ENCODE measurements around the gene DUS2. TPM values are rescaled to one million over a fixed set of nuclear protein-coding genes. Genes with fewer than 3 reads are reported as not detected.

DUS2 gene
- total and polyA plus RNA-seq, 9 of the 15 experiments (the other 6 are each of a cell fraction or from before 2014, with no cell fraction given) = 5.8 to 22.5 (median 20.6) TPM

- TF ChIP-seq ZBTB11 (CRISPR knock-in tag; IDR thresholded peaks at IDR 0.05) (no peak), RFX5 (IDR thresholded peaks at IDR 0.05; ENCODE audit: low read depth, low read length) (no peak), ARNT (IDR thresholded peaks at IDR 0.05) (peak in 1 of 2 experiments; percentile 23; a peak in 1 of 4 replicates), GTF2E2 (tag; IDR thresholded peaks at IDR 0.05) (no peak), EP300 (IDR thresholded peaks at IDR 0.05; ENCODE audit: low read length) (peak; percentile 29; the same call in 1 of the 2 replicates), OTX1 (CRISPR knock-in tag; IDR thresholded peaks at IDR 0.05) (0 out of 2 replicates have a peak, but pooled peaks have one; percentile 60), ESRRB (CRISPR knock-in tag; IDR thresholded peaks at IDR 0.05; ENCODE audit: borderline replicate concordance) (0 out of 2 replicates have a peak, but pooled peaks have one; percentile 61), PHF21A (IDR thresholded peaks at IDR 0.05; ENCODE audit: borderline replicate concordance, low read depth) (peak; percentile 33; the same call in 1 of the 2 replicates), CBX1 (IDR thresholded peaks at IDR 0.05; ENCODE audit: low read depth) (peak; percentile 21; the same call in 1 of the 2 replicates), SMARCA5 (IDR thresholded peaks at IDR 0.05) (no peak), ZNF644 (tag; IDR thresholded peaks at IDR 0.05; ENCODE audit: low read depth) (peak; percentile 59; the same call in 1 of the 2 replicates), CHD4 (IDR thresholded peaks at IDR 0.05; ENCODE audit: insufficient read depth, insufficient replicate concordance, low read depth, low read length, poor library complexity, severe bottlenecking) (no peak), ZNF780A (CRISPR knock-in tag; IDR thresholded peaks at IDR 0.05) (no peak), ZFP36 (IDR thresholded peaks at IDR 0.05; ENCODE audit: low read depth, low read length, partially characterized antibody) (no peak), FOS (IDR thresholded peaks at IDR 0.05; ENCODE audit: extremely low read depth, insufficient read length) (no peak), HLTF (IDR thresholded peaks at IDR 0.05) (peak; percentile 86; the same call in 1 of the 2 replicates)
- TF ChIP-seq, protein P1, sequence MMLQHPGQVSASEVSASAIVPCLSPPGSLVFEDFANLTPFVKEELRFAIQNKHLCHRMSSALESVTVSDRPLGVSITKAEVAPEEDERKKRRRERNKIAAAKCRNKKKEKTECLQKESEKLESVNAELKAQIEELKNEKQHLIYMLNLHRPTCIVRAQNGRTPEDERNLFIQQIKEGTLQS (IDR thresholded peaks at IDR 0.05) = peak; percentile 57; the same call in 1 of the 2 replicates
- TF ChIP-seq, protein P1 (CRISPR knock-in tag; conservative IDR thresholded peaks at IDR 0.05) = peak; percentile 71
- TF ChIP-seq, protein P2, sequence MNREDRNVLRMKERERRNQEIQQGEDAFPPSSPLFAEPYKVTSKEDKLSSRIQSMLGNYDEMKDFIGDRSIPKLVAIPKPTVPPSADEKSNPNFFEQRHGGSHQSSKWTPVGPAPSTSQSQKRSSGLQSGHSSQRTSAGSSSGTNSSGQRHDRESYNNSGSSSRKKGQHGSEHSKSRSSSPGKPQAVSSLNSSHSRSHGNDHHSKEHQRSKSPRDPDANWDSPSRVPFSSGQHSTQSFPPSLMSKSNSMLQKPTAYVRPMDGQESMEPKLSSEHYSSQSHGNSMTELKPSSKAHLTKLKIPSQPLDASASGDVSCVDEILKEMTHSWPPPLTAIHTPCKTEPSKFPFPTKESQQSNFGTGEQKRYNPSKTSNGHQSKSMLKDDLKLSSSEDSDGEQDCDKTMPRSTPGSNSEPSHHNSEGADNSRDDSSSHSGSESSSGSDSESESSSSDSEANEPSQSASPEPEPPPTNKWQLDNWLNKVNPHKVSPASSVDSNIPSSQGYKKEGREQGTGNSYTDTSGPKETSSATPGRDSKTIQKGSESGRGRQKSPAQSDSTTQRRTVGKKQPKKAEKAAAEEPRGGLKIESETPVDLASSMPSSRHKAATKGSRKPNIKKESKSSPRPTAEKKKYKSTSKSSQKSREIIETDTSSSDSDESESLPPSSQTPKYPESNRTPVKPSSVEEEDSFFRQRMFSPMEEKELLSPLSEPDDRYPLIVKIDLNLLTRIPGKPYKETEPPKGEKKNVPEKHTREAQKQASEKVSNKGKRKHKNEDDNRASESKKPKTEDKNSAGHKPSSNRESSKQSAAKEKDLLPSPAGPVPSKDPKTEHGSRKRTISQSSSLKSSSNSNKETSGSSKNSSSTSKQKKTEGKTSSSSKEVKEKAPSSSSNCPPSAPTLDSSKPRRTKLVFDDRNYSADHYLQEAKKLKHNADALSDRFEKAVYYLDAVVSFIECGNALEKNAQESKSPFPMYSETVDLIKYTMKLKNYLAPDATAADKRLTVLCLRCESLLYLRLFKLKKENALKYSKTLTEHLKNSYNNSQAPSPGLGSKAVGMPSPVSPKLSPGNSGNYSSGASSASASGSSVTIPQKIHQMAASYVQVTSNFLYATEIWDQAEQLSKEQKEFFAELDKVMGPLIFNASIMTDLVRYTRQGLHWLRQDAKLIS (CRISPR knock-in tag; IDR thresholded peaks at IDR 0.05) = peak; percentile 63; the same call in 1 of the 2 replicates
Observed at GRCh38 chr16:67993207-67994039, 29.7 kb upstream of the DUS2 start (continued).
